Uterus (tissue), 2 donors: ENCODE data around the gene RARS2.

Source experiments
- POLR2A ChIP-seq, 2 donors: fragments of 450-650 bp; IDR thresholded peaks; one replicate each; pipeline ENCODE4 v1.6.1; 2016; ENCODE audit warnings: antibody characterized with exemption in 2 of 2, mild to moderate bottlenecking in 1 of 2, moderate library complexity in 1 of 2
- TF ChIP-seq, protein P1 (sequence below), 4 experiments: fragments of 200-600 bp in 2 of 4; fragments of 450-650 bp in 2 of 4; sonication (generic) in 2 of 4; IDR thresholded peaks; one replicate each; pipeline ENCODE4 v1.5.1; 2016 to 2019; ENCODE audit warnings: antibody characterized with exemption in 4 of 4, mild to moderate bottlenecking in 2 of 4, moderate library complexity in 1 of 4

DNA sequence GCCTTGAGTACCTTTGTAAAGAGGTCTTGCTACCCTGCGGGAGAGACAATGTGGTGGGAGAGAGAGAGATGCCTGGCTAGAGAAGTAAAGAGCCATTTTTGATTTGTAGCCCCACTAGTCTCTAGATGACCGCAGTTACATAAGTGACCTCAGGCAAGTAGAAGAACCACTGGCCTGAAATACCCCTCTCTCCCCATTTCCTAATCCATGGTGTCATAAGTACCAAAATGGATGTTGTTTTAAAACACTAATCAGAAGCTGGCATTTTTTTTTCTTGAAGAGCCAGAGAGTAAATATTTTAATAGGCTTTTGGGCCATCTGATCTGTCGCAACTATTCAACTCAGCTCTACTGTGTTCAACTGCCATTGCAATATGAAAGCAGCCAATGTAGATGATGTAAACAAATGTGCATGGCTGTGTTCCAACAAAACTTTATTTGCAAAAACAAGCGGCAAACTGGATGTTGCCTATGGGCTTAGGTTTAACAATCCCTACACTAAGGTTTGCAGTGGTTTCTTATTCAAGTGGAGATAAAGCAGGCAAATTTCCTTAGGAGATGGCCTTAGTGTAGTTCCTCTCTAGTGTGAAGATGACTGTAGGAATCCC lies 36.5 kb downstream of the RARS2 start:
- TF ChIP-seq, protein P1, sequence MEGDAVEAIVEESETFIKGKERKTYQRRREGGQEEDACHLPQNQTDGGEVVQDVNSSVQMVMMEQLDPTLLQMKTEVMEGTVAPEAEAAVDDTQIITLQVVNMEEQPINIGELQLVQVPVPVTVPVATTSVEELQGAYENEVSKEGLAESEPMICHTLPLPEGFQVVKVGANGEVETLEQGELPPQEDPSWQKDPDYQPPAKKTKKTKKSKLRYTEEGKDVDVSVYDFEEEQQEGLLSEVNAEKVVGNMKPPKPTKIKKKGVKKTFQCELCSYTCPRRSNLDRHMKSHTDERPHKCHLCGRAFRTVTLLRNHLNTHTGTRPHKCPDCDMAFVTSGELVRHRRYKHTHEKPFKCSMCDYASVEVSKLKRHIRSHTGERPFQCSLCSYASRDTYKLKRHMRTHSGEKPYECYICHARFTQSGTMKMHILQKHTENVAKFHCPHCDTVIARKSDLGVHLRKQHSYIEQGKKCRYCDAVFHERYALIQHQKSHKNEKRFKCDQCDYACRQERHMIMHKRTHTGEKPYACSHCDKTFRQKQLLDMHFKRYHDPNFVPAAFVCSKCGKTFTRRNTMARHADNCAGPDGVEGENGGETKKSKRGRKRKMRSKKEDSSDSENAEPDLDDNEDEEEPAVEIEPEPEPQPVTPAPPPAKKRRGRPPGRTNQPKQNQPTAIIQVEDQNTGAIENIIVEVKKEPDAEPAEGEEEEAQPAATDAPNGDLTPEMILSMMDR (IDR thresholded peaks at IDR 0.05): no peak
- no peak for TF ChIP-seq POLR2A (IDR thresholded peaks at IDR 0.05)
